Thymus (tissue), 11 donors: ENCODE results near the gene CDH15. TPM values are rescaled to one million over a fixed set of nuclear protein-coding genes. Genes with fewer than 3 reads are reported as not detected.
A peak's percentile ranks its signal among the peaks of the same experiment; 100 is the strongest.
"Not testable (repeated sequence)": the region's sequence is repeated elsewhere in the genome, so short reads cannot be mapped to it uniquely, and the experiment has no call there.

Source experiments
- DNase-seq, 9 donors: peaks; one replicate each; pipeline ENCODE4 v3.0.0-alpha.2; 2013; ENCODE audit warnings: low spot score in 9 of 9, low read depth in 6 of 9, missing footprints in 1 of 9
- H3K27ac ChIP-seq, 2 donors: one replicate each; pipeline ENCODE4 v1.5.1; 2013; ENCODE audit warnings: control low read depth in 1 of 2, low read depth in 1 of 2, low read length in 1 of 2, mild to moderate bottlenecking in 1 of 2, moderate library complexity in 1 of 2
- H3K27me3 ChIP-seq, 2 donors: one replicate each; pipeline ENCODE4 v1.5.1; 2013; ENCODE audit warnings: low read length in 1 of 2; ENCODE audit not compliant: control insufficient read depth in 2 of 2, insufficient read depth in 1 of 2
- H3K36me3 ChIP-seq, 2 donors: one replicate each; pipeline ENCODE4 v1.5.1; 2013; ENCODE audit warnings: low read length in 1 of 2, mild to moderate bottlenecking in 1 of 2, moderate library complexity in 1 of 2; ENCODE audit not compliant: control insufficient read depth in 2 of 2, insufficient read depth in 2 of 2
- H3K4me1 ChIP-seq, 2 donors: one replicate each; pipeline ENCODE4 v1.5.1; 2013; ENCODE audit warnings: low read length in 2 of 2; ENCODE audit not compliant: control insufficient read depth in 2 of 2, insufficient read depth in 2 of 2
- H3K4me3 ChIP-seq, 2 donors: one replicate each; pipeline ENCODE4 v1.5.1; 2013; ENCODE audit warnings: low read length in 2 of 2, control low read depth in 1 of 2, mild to moderate bottlenecking in 1 of 2
- H3K9me3 ChIP-seq, 2 donors: one replicate each; pipeline ENCODE4 v1.5.1; 2013; ENCODE audit warnings: low read length in 1 of 2, mild to moderate bottlenecking in 1 of 2; ENCODE audit not compliant: control insufficient read depth in 2 of 2, insufficient read depth in 1 of 2
- WGBS: extraction: QIAGEN DNeasy Blood & Tissue Kit; methylation state at CpG from one replicate; pipeline ENCODE4 v1.1.7; 2013; 5-methylcytosine and 5-hydroxymethylcytosine counted together
- polyA plus RNA-seq: library from polyadenylated mRNA; stranded (reverse); fragments of 200-250 nt; gene quantifications from one replicate; pipeline ENCODE4 v1.2.3, GENCODE V29; 2013
- total RNA-seq: library from RNA; stranded (reverse); fragments of 120-200 nt; gene quantifications from one replicate; pipeline ENCODE4 v1.2.4, GENCODE V29; 2013
- donor health status: healthy.

CDH15 gene
- total and polyA plus RNA-seq, 2 donors = 0.19 to 0.23 TPM

DNA sequence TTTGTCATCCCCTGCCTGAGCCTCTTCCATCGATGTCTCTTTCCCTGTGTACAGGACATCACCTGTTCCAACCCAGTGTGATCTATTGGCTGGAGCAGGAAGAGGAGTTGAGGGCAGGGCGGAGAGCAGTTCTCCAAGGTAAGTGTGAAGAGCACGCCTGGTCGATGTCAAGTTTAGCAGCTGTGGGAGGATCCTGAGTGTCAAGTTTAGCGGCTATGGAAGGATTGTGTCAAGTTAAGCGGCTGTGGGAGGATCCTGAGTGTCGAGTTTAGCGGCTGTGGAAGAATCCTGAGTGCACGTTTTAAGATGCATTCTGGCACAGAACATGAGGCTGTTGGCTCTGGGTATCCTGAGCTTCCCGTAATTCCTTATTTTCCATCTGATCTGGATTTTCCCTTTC is 53.1 kb downstream of the CDH15 start:
- no peak for DNase-seq
- H3K9me3 ChIP-seq = peaks cover 1 to 15% of the 10 kb centered on the region in 2 donors
- peaks cover 59% of the 10 kb centered on the region in 2 donors for H3K36me3 ChIP-seq
- H3K4me1 ChIP-seq = no peaks in the 10 kb centered on the region
- no peaks in the 10 kb centered on the region for H3K27me3 ChIP-seq
- over 99% methylated on average over 10 of the region's 10 CpGs for WGBS
- no peak overlapping the region for H3K27ac ChIP-seq
- H3K4me3 ChIP-seq = no peak overlapping the region

DNA sequence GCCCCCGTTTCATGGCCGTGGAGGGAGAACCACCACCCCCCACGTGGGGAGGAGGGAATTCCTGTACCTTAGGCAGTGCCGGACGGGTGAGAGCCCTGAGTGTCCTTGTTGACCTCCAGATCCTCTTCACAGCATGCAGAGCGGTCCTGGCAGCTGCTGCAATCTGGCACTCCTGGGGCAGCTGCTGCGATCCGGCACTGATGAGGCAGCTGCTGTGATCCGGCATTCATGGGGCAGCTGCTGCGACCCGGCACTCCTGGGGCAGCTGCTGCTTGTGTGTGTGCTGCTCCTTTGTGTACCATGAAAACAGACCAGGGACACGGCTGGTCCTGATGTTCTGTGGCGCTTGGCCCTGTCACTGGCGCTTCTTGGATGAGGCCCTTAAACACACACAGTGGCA is 58.7 kb downstream of the CDH15 start:
- H3K9me3 ChIP-seq = peaks cover 4 to 17% of the 10 kb centered on the region in 2 donors
- no peak overlapping the region for H3K27ac ChIP-seq
- no peaks in the 10 kb centered on the region for H3K27me3 ChIP-seq
- peaks cover 54 to 62% of the 10 kb centered on the region in 2 donors for H3K36me3 ChIP-seq
- no peaks in the 10 kb centered on the region for H3K4me1 ChIP-seq
- H3K4me3 ChIP-seq = no peak overlapping the region
- 97% methylated on average over 14 of the region's 14 CpGs for WGBS
- DNase-seq = no peak

DNA sequence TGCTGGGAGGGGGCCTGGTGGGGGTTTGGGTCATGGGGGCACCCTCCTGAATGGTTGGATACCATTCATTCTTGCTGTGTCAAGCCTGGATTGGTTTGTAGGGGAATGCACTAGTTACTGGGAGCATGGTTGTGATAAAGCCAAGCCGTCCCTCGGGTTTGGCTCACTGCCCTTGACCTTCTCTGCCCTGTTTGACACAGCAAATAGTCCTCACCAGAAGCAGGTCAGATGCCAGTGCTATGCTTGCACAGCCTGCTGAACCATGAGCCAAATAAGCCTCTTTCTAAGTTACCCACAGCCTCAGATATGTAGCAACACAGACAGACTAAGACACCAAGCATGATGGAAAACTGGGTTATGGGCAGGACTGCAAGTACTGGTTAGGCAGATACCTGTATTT is 60.6 kb downstream of the CDH15 start:
- Histone ChIP-seq H3K4me1 (no peaks in the 10 kb centered on the region), H3K36me3 (peaks cover 43 to 49% of the 10 kb centered on the region in 2 donors), H3K4me3 (no peak overlapping the region), H3K9me3 (peaks cover 2 to 11% of the 10 kb centered on the region in 2 donors), H3K27me3 (no peaks in the 10 kb centered on the region), H3K27ac (no peak overlapping the region)
- no peak for DNase-seq
- WGBS = 97% methylated on average over 2 of the region's 2 CpGs

DNA sequence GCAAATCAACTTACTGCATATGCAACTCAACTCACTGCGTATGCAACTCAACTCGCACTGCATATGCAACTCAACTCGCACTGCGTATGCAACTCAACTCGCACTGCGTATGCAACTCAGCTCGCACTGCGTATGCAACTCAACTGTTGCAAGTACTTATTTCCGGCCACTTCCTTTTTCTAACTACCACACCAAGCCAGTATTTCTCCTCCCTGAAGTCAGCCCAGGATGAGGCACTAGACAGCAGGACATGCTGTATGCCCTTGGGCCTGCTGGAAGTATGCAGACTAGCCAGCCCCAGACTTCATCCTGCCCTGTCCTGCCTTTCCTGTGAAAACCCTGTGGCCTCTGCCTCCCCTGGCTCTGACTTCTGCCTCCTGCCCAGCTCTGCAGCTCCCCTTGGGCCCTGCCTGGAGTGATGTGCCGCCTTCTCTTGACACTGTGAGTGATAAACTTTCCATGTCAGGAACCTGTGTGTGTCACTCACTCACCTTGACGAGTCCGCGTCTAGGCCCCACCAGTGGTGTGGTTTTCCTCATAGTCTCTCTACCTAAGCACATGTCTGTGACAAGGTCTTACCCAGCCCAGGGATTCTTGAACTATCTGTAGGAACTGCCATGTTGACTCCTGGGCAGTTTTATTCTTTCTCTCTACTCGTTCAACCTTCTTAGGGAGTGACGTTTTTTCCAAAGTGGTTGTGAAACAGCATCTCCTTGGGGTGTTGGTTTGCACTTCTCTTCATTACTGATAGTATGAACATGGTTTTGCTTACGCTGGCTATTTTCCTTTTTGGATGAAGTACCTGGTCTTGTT is 62.3 kb downstream of the CDH15 start:
- 99% methylated on average over 16 of the region's 16 CpGs for WGBS
- Histone ChIP-seq H3K36me3 (peaks cover 26 to 31% of the 10 kb centered on the region in 2 donors), H3K9me3 (peaks cover 2 to 5% of the 10 kb centered on the region in 2 donors), H3K27me3 (no peaks in the 10 kb centered on the region), H3K4me1 (no peaks in the 10 kb centered on the region), H3K4me3 (no peak overlapping the region), H3K27ac (no peak overlapping the region)
- DNase-seq = no peak

DNA sequence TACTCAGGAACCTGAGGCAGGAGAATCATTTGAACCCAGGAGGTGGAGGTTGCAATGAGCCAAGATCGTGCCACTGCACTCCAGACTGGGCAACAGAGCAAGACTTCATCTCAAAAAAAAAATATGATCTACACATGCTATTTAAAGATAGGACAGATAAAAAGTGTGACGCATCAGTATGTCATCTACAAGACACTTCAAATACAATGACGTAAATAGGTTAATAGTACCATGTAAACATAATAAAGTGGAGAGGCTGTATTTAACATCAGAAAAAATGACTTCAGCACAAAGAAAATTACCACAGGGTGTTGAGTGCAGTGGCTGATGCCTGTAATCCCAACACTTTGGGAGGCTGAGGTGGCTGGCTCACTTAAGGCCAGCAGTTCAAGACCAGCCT is 66.2 kb downstream of the CDH15 start:
- DNase-seq = no peak
- 99% methylated on average over 3 of the region's 3 CpGs for WGBS
- no peak overlapping the region for H3K4me3 ChIP-seq
- no peaks in the 10 kb centered on the region for H3K27me3 ChIP-seq
- peaks cover 7 to 9% of the 10 kb centered on the region in 2 donors for H3K36me3 ChIP-seq
- H3K27ac ChIP-seq = no peak overlapping the region
- H3K4me1 ChIP-seq = peaks cover 4 to 12% of the 10 kb centered on the region in 2 donors
- H3K9me3 ChIP-seq = peaks cover 0 to 2% of the 10 kb centered on the region in 2 donors

DNA sequence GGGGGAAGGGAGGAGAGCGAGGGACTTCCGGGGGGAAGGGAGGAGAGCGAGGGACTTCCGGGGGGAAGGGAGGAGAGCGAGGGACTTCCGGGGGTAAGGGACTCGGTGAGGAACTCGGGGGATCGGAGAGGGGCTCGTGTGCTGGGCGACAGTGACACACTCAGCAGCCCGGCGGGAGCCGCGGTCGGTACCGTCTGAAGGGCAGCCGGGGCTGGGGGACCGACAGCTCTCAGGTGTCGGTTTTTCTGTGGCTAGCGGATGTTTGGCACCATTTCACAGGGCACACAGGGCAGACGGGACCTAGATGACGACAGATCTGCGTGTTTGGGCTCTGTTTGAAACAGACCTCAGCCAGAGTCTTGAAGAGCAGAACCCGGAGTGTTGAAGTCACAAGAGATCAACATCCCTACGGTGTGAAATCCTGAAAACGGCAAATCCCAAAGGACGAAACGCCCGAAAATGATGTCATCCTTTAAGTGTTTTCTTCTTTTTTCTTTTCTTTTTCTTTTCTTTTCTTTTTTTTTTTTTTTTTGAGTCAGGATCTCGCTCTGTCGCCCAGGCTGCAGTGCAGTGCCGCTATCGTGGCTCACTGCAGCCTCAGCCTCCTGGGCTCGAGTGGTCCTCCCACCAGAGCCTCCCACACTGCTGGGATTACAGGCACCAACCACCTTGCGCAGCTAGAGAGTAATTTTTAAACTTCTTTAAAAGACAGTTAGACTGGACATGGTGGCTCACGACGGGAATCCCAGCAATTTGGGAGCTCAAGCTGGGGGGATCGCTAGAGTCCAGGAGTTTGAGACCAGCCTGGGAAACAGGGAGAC is 69.8 kb downstream of the CDH15 start:
- WGBS = 14% methylated on average over 38 of the region's 39 CpGs
- Histone ChIP-seq H3K4me3 (peak overlapping the region; percentile 83 to 85), H3K36me3 (no peaks in the 10 kb centered on the region), H3K27ac (peak overlapping the region; percentile 99), H3K27me3 (peaks cover 0 to 14% of the 10 kb centered on the region in 2 donors), H3K9me3 (peaks cover 0 to 1% of the 10 kb centered on the region in 2 donors), H3K4me1 (peaks cover 4 to 12% of the 10 kb centered on the region in 2 donors)
- DNase-seq = peak; percentile 58 to 90 (median 77)

DNA sequence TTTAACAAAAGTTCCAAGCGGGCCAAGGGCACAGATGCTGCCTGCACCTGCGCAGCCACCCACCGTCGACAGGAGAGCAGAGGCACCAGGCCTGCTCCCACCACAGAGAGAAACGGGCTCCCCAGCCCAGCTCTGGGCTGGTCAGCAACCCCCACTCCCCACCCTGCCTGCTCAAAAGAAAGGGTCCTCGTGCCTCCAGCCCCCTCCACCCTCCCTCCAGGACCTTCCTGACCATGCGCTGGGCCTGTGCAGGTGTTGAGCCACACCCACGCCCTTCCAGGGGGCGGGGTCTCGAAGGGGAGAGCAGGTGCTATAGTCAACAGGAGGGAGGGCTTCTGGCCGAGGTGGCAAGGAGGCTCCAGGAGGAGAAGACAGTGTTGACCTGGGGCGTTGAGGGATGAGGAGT is 71.2 kb downstream of the CDH15 start:
- H3K9me3 ChIP-seq = peaks cover 2 to 8% of the 10 kb centered on the region in 2 donors
- H3K4me1 ChIP-seq = peaks cover 4 to 17% of the 10 kb centered on the region in 2 donors
- DNase-seq = no peak
- H3K27me3 ChIP-seq = peaks cover 12 to 26% of the 10 kb centered on the region in 2 donors
- no peak overlapping the region for H3K27ac ChIP-seq
- H3K36me3 ChIP-seq = no peaks in the 10 kb centered on the region
- 64% methylated on average over 12 of the region's 12 CpGs for WGBS
- H3K4me3 ChIP-seq = no peak overlapping the region

DNA sequence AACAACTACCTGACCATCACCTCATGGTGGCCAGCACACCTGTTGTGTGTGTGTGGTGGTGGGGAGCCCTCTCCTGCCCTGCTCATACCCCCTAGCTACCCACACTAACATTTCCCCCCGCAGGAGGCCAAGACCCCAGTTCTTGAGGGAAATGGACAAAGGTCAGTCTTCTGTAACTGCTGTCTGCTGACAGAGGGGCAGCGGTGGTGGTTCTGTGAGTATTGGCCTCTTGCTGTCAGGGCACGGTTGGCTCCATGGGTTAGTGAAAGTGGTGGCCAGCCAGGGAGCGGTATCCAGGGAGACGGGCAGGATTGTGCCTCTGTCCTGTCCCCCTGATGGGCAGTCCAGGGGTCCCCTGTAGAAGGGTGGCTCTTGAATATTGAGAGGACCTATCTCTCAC is 72.1 kb downstream of the CDH15 start:
- Histone ChIP-seq H3K36me3 (no peaks in the 10 kb centered on the region), H3K4me1 (peaks cover 4 to 20% of the 10 kb centered on the region in 2 donors), H3K4me3 (no peak overlapping the region), H3K27me3 (peaks cover 17 to 35% of the 10 kb centered on the region in 2 donors), H3K9me3 (peaks cover 5 to 16% of the 10 kb centered on the region in 2 donors), H3K27ac (no peak overlapping the region)
- no peak for DNase-seq
- 92% methylated on average over 5 of the region's 5 CpGs for WGBS

DNA sequence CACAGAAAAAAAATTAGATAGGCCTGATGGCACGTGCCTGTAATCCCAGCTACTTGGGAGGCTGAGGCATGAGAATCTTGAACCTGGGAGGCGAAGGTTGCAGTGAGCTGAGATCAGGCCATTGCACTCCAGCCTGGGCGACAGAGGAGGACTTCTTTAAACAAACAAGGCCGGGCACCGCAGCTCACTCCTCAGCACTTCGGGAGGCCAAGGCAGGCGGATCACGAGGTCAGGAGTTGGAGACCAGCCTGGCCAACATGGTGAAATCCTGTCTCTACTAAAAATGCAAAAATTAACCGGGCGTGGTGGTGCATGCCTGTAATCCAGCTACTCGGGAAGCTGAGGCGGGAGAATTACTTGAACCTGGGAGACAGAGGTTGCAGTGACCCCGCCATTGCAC is 72.7 kb downstream of the CDH15 start:
- not testable (repeated sequence) for H3K36me3 ChIP-seq, H3K4me3 ChIP-seq, H3K27ac ChIP-seq, DNase-seq
- Histone ChIP-seq H3K4me1 (peaks cover 4 to 20% of the 10 kb centered on the region in 2 donors), H3K9me3 (peaks cover 7 to 22% of the 10 kb centered on the region in 2 donors), H3K27me3 (peaks cover 18 to 40% of the 10 kb centered on the region in 2 donors)
- WGBS = 93% methylated on average over 13 of the region's 13 CpGs
